ENCODE data around the gene UBE2E2.

GRCh38 chr3:23576379-23576959 lies 373.3 kb downstream of the UBE2E2 start:
- TF ChIP-seq POLR2A (IDR thresholded peaks at IDR 0.05) (no peak), CTCF (IDR thresholded peaks at IDR 0.05) (no peak), POLR2AphosphoS5 (IDR thresholded peaks at IDR 0.05) (no peak)

Measured in stomach (tissue), 4 donors.